ENCODE data around the gene KXD1.
"Not testable (repeated sequence)": the region's sequence is repeated elsewhere in the genome, so short reads cannot be mapped to it uniquely, and the experiment has no call there.

The KXD1 gene

GRCh38 chr19:18595475-18595874 is 37.8 kb downstream of the KXD1 start:
- H3K27ac ChIP-seq, result no peak overlapping the region
- DNase-seq (ENCODE audit: low read depth, low spot score), result no peak

- DNase-seq (ENCODE audit: low read depth, low spot score), result no peak
- H3K27ac ChIP-seq, result no peak overlapping the region
Measured at GRCh38 chr19:18596752-18597157, 39.1 kb downstream of the KXD1 start.

- H3K27ac ChIP-seq, result no peak overlapping the region
- no peak for DNase-seq (ENCODE audit: low read depth, low spot score)
Measured at GRCh38 chr19:18597809-18598660, 40.4 kb downstream of the KXD1 start.

- no peak overlapping the region for H3K27ac ChIP-seq
- no peak for DNase-seq (ENCODE audit: low read depth, low spot score)
Measured at GRCh38 chr19:18599485-18599884, 41.8 kb downstream of the KXD1 start.

- DNase-seq (ENCODE audit: low read depth, low spot score); H3K27ac ChIP-seq: not testable (repeated sequence)
Measured at GRCh38 chr19:18600692-18601397, 43.2 kb downstream of the KXD1 start.

GRCh38 chr19:18601875-18602274 is 44.2 kb downstream of the KXD1 start:
- no peak for DNase-seq (ENCODE audit: low read depth, low spot score)
- H3K27ac ChIP-seq, result no peak overlapping the region

- no peak for DNase-seq (ENCODE audit: low read depth, low spot score)
- H3K27ac ChIP-seq, result no peak overlapping the region
Measured at GRCh38 chr19:18603255-18603957, 45.7 kb downstream of the KXD1 start.

GRCh38 chr19:18603958-18604819 is 46.5 kb downstream of the KXD1 start:
- no peak overlapping the region for H3K27ac ChIP-seq
- no peak for DNase-seq (ENCODE audit: low read depth, low spot score)

GRCh38 chr19:18604820-18605159 is 47.1 kb downstream of the KXD1 start:
- no peak for DNase-seq (ENCODE audit: low read depth, low spot score)

GRCh38 chr19:18605196-18605545 is 47.5 kb downstream of the KXD1 start:
- H3K27ac ChIP-seq, result no peak overlapping the region
- no peak for DNase-seq (ENCODE audit: low read depth, low spot score)

More at GRCh38 chr19:18604820-18605159, 47.1 kb downstream of the KXD1 start:
- no peak overlapping the region for H3K27ac ChIP-seq

- no peak overlapping the region for H3K27ac ChIP-seq
- no peak for DNase-seq (ENCODE audit: low read depth, low spot score)
Measured at GRCh38 chr19:18605546-18606280, 48.0 kb downstream of the KXD1 start.

- DNase-seq (ENCODE audit: low read depth, low spot score), result no peak
- H3K27ac ChIP-seq, result no peak within 1 kb of the TSS
Measured at GRCh38 chr19:18606281-18607225, 48.9 kb downstream of the KXD1 start, which contains the start of gene CRLF1. CRLF1 (minus strand) TSS chr19:18606799; CDS start chr19:18606656, 143 bp downstream.

- no peak overlapping the region for H3K27ac ChIP-seq
- DNase-seq (ENCODE audit: low read depth, low spot score), result no peak
Measured at GRCh38 chr19:18607226-18608101, 49.8 kb downstream of the KXD1 start.

GRCh38 chr19:18608102-18608804 is 50.6 kb downstream of the KXD1 start:
- H3K27ac ChIP-seq, result no peak overlapping the region
- no peak for DNase-seq (ENCODE audit: low read depth, low spot score)

- H3K27ac ChIP-seq, result no peak overlapping the region
- no peak for DNase-seq (ENCODE audit: low read depth, low spot score)
Measured at GRCh38 chr19:18608805-18609716, 51.4 kb downstream of the KXD1 start.

- no peak for DNase-seq (ENCODE audit: low read depth, low spot score)
- H3K27ac ChIP-seq, result no peak overlapping the region
Measured at GRCh38 chr19:18609717-18610051, 52.0 kb downstream of the KXD1 start.
